ENCODE measurements around the gene ZCCHC7. TPM values are rescaled to one million over a fixed set of nuclear protein-coding genes. Genes with fewer than 3 reads are reported as not detected.

The ZCCHC7 gene
- total and polyA plus RNA-seq, 9 of the 15 experiments (the other 6 are each of a cell fraction or from before 2014, with no cell fraction given) = 34.1 to 68.9 (median 48.8) TPM

GRCh38 chr9:37104183-37104889 lies 16.0 kb upstream of the ZCCHC7 start (continued):
- no peak for TF ChIP-seq ATF1 (CRISPR knock-in tag; IDR thresholded peaks at IDR 0.05)
- no peak for TF ChIP-seq ATF1 (tag; IDR thresholded peaks at IDR 0.05)
- no peak for TF ChIP-seq ZNF407 (IDR thresholded peaks at IDR 0.05; ENCODE audit: low read depth)
- peak; percentile 53; the same call in 1 of the 2 replicates for TF ChIP-seq NFRKB (IDR thresholded peaks at IDR 0.05; ENCODE audit: low read depth)
- TF ChIP-seq, protein P1, sequence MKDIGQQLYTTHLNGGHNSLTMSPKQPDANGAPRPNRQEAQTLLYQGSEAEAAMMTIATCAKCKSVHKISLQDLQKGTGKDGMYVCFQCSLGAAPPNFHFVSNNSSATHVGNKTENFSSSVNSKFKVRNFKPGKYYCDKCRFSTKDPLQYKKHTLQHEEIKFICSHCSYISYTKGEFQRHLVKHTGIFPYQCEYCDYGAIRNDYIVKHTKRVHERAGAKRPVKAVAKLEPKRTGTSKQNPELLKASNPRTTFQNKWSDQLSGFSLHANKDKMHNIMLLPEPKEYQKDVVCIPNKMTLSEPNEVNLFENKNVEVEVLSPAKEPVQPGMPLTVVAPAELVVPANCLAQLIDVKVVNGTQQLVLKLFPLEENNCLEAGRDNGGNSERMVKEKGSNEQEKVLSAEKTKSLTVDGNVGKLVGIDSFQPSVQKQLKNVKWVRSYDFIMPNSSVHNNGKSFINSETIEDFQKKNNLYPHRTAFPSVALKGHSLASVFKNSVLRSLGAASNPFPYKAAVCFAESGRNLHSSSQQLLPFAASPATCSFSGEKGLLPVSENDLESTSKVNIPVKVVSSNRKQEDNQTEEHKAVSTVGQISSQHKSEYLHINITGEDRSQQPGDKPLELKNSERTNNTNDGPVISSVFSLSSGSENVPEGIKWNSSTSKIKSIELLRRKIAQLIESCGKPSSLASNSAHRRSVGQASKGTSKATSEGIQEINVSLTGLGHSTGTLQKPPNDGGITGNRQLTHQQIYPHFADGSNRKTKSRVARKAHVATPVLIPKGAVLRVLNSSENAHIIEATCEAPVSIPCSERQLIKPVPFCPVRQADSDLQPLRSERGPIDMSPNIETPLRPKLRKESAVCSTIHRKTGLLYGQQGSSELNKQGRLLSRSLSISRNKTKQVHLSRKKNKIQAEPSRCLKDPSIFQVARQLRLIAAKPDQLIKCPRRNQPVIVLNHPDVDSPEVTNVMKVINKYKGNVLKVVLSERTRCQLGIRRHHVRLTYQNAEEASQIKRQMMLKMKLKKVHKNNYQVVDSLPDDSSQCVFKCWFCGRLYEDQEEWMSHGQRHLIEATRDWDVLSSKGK (CRISPR knock-in tag; IDR thresholded peaks at IDR 0.05) = no peak
- no peak for TF ChIP-seq POLR2H (tag; IDR thresholded peaks at IDR 0.05; ENCODE audit: low read depth)
- TF ChIP-seq NRF1 (conservative IDR thresholded peaks at IDR 0.05 in 1 of 2, IDR thresholded peaks at IDR 0.05 in 1 of 2) = no peak
- TF ChIP-seq ATF6 (CRISPR knock-in tag; IDR thresholded peaks at IDR 0.05) = no peak
- TF ChIP-seq, protein P2, sequence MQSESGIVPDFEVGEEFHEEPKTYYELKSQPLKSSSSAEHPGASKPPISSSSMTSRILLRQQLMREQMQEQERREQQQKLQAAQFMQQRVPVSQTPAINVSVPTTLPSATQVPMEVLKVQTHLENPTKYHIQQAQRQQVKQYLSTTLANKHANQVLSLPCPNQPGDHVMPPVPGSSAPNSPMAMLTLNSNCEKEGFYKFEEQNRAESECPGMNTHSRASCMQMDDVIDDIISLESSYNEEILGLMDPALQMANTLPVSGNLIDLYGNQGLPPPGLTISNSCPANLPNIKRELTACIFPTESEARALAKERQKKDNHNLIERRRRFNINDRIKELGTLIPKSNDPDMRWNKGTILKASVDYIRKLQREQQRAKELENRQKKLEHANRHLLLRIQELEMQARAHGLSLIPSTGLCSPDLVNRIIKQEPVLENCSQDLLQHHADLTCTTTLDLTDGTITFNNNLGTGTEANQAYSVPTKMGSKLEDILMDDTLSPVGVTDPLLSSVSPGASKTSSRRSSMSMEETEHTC (IDR thresholded peaks at IDR 0.05) = no peak
- TF ChIP-seq SAP30 (IDR thresholded peaks at IDR 0.05; ENCODE audit: borderline replicate concordance, insufficient read depth, low read depth, low read length, poor library complexity, severe bottlenecking) = no peak
